Measurements from ENCODE around the gene SMIM41. TPM values are rescaled to one million over a fixed set of nuclear protein-coding genes. Genes with fewer than 3 reads are reported as not detected.

The SMIM41 gene
- total RNA-seq, 1 donor: 0.42 TPM

DNA sequence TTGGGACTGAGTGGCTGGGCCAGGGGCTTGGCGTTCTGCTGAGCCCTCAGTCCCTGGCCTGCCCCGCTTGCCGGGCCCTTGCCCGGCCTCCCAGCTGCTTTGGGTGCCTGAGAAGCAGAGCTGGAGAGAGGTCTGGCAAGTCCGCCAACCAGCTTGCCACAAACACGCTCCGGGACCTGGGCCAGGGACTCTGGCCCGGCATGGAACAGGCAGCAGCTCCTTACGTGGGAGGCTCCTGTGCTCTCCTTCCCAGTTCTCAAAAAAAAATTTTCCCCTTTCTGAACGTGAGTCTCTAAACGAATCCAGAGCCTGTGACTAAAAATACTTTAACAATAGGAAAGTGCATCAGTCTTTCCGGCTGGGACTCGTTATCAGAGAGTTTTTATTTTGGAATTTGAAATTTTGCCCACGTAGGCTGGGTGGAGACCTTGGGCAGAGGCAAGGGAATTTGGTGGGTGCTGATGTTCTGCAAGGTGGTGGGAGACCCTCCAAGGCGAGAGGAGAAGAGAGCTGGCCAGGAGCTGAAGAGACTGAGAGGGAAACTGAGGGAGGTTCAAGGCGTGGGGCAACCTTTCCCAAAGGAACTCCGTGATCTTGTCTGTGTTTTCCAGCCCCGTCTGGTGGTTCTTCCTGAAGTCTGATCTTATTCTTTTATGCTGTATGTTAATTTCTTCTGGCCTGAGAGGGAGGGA, 35.1 kb upstream of the SMIM41 start:
- H3K4me1 ChIP-seq (ENCODE audit: insufficient read depth, low read length): peaks cover 32% of the 10 kb centered on the region
- no peak overlapping the region for H3K4me3 ChIP-seq (ENCODE audit: low read length)
- no peaks in the 10 kb centered on the region for H3K27me3 ChIP-seq (ENCODE audit: insufficient read depth, low read length)
- H3K9me3 ChIP-seq (ENCODE audit: low read depth, low read length): no peaks in the 10 kb centered on the region

DNA sequence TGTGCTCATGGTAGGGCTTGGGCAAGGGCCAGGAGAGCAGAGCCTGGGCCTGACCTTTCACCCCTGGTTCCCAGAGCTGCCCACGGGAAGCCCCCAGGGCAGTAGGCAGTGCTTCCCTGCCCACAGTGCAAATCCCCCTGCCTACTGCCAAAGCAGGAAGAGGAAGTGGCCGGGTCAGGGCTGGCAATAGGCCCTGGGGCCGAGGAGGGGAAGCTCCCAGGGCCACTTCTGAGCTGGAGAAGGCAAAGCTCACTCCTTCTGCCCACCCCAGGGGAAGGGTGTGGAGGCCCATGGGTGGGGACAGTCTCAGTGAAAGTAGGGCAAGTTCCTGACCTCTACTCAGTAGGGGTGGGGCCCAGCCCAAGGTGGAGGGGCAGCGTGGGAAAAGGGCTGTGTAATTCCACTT, 33.7 kb upstream of the SMIM41 start:
- Histone ChIP-seq H3K4me3 (ENCODE audit: low read length) (no peak overlapping the region), H3K4me1 (ENCODE audit: insufficient read depth, low read length) (peaks cover 44% of the 10 kb centered on the region), H3K9me3 (ENCODE audit: low read depth, low read length) (no peaks in the 10 kb centered on the region), H3K27me3 (ENCODE audit: insufficient read depth, low read length) (no peaks in the 10 kb centered on the region)

DNA sequence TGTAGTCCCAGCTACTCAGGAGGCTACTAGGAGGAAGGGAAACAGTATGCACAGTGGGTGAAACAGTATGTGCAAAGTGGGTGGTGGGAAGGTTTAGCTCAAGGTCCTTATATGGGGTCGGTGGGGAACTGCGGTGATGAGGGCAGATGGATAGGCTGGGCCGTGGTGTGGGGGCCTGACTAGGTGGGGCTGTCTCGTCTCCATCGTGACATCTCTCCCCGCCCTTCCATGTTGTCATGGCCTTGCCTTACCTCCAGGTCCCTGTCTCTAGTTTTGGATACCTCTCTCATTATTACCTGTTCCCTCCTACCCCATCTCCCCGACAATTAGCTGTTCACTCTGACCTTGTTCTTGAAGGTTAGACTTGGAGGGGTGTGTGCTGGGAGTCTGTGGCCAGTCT, 32.6 kb upstream of the SMIM41 start:
- Histone ChIP-seq H3K9me3 (ENCODE audit: low read depth, low read length) (no peaks in the 10 kb centered on the region), H3K4me1 (ENCODE audit: insufficient read depth, low read length) (peaks cover 46% of the 10 kb centered on the region), H3K27me3 (ENCODE audit: insufficient read depth, low read length) (no peaks in the 10 kb centered on the region), H3K4me3 (ENCODE audit: low read length) (no peak overlapping the region)

DNA sequence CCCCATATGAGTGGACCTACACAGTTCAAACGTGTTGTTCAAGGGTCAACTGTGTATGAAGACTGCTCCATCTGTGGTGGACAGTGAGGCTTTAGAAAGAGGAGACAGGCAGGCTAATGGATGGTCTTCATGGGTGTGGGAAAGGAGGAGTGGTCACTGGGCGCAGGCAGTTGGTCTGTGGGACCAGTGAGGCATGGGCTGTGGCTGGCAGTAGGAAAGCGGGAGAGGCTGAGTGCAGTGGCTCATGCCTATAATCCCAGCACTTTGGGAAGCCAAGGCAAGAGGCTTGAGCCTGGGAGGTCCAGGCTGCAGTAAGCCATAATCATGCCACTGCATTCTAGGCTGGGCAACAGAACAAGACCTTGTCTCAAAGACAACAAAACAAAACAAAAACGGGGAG, 30.2 kb upstream of the SMIM41 start:
- Histone ChIP-seq H3K4me3 (ENCODE audit: low read length) (no peak overlapping the region), H3K4me1 (ENCODE audit: insufficient read depth, low read length) (peaks cover 44% of the 10 kb centered on the region), H3K27me3 (ENCODE audit: insufficient read depth, low read length) (no peaks in the 10 kb centered on the region), H3K9me3 (ENCODE audit: low read depth, low read length) (no peaks in the 10 kb centered on the region)

DNA sequence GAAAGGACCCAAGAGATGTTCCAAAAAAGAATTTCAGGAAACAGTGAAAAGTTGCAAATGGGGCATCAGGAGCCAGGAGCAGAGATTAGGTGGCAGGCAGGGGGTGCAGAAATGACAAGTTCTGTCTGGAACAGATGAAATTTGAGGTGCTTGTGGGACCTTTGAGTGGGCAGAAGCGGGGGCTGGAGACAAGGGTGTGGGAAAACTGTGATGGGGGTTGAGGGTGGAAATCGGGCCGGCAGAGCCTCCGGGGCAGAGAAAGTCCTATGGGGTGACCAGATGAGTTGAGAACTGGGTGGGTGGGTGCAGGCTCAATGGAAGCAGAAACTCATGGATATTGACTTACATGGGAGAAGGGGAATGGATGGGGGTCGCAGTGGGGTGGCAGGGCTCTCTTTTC, 29.8 kb upstream of the SMIM41 start:
- Histone ChIP-seq H3K27me3 (ENCODE audit: insufficient read depth, low read length) (no peaks in the 10 kb centered on the region), H3K9me3 (ENCODE audit: low read depth, low read length) (no peaks in the 10 kb centered on the region), H3K4me3 (ENCODE audit: low read length) (no peak overlapping the region), H3K4me1 (ENCODE audit: insufficient read depth, low read length) (peaks cover 44% of the 10 kb centered on the region)

DNA sequence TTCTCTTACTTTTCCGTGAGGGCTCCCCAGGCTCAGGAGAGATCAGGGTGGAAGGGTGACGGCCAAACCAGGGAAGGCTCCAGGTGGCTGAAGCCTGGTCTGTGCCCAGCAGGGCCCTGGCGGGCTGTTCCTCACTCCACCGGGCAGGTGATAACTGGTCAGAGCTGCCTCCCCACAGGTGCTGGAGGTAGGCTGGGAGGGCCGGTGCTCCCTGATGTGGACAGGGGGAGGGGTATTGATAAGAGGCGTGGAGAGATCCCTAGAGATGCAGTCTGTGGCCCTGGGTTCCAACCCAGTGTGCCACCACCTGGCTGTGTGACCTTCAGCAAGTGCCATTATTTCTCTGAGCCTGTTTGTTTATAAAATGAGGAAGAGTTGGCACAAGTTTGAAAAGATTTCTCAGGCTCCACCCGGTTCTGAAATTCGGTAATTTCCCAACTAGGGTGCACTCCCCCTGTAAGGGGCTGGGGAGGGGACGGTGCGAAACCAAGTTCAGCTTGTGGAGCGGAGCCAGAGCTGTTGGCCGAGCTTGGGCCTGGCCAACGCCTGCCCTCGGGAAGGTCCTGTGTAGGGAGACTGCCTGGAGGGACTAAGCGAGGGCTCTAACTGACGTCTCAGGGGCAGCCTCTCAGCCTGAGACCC, 29.3 kb upstream of the SMIM41 start:
- no peaks in the 10 kb centered on the region for H3K27me3 ChIP-seq (ENCODE audit: insufficient read depth, low read length)
- peak overlapping the region; percentile 57 for H3K4me3 ChIP-seq (ENCODE audit: low read length)

DNA sequence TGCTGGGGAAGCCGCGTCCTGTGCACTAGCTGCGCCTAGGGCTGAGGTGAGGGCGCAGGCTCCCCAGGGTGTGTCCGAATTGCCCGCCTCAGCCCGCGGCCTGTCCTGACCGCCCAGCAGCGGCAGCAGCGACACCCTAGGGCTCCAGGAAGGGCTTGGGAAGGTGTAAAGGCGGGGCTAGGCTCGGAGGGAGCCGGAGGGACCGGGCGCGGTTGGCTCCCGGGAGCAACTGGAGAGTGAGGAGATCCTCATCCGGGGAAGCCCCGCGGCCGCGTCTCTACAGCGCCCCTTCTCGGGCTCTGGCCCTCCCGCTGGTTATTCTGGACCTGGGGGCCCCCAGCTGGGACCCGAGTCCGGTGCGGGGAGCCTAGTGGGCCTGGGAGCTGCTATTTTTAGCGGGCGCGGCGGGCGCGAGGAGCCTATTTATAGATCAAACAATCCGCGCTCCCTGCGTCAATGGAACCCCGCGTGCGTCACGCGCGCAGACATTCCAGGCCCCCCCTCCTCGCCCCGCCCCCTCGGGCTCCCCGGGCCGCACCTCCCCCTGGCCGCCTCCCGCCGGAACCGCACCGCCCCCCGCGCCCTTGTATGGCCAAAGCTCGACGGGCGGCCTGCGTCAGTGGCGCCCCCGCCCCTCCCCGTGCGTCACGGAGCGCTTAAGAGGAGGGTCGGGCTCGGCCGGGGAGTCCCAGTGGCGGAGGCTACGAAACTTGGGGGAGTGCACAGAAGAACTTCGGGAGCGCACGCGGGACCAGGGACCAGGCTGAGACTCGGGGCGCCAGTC, 28.6 kb upstream of the SMIM41 start, which contains the start of gene NR4A1:
TSS of gene NR4A1 (plus strand) at position 685 of the 784 bp plus-strand sequence. CDS start 2,887 bp downstream, outside the sequence.
- H3K4me1 ChIP-seq (ENCODE audit: insufficient read depth, low read length): peaks cover 35% of the 10 kb centered on the region
- H3K4me3 ChIP-seq (ENCODE audit: low read length): peak within 1 kb of the TSS; percentile 57
- H3K27me3 ChIP-seq (ENCODE audit: insufficient read depth, low read length): no peaks in the 10 kb centered on the region
- H3K9me3 ChIP-seq (ENCODE audit: low read depth, low read length): no peaks in the 10 kb centered on the region

More for the DNA sequence above, 29.3 kb upstream of the SMIM41 start:
- Histone ChIP-seq H3K4me1 (ENCODE audit: insufficient read depth, low read length) (peaks cover 42% of the 10 kb centered on the region), H3K9me3 (ENCODE audit: low read depth, low read length) (no peaks in the 10 kb centered on the region)

DNA sequence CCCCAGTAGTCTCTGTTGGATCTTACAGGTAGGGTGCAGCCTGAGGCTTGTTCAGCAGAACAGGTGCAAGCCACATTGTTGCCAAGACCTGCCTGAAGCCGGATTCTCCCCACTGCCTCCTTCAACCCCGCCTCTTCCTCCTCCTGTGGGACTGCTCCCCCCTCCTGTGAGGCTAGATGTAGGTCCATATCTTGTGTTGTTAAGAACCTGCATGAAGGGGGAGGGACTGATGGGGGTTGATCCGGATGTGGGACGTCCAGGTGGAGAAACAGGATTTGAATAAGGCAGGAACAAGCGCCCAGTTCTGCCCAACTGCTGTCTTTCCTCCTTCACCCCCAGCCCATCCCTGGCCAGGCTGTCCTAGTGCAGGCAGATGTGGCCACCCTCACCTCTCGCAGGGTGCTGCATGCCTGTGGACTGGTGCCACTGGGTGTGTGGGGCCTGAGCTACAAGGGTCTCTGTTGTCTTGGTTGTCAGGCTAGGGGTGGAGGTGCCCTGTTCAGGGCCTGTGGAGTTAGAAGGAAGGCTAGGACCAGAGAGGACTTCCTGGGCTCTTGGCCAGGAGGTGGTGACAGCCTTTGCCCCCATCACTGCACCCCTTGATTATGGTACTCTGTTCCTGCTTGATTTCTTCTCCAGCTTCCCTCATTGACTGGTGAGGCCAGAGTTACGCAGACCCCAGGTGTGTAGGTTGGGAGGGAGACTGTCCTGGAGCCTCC, 26.9 kb upstream of the SMIM41 start:
- Histone ChIP-seq H3K27me3 (ENCODE audit: insufficient read depth, low read length) (no peaks in the 10 kb centered on the region), H3K9me3 (ENCODE audit: low read depth, low read length) (no peaks in the 10 kb centered on the region), H3K4me3 (ENCODE audit: low read length) (peak overlapping the region; percentile 49), H3K4me1 (ENCODE audit: insufficient read depth, low read length) (peaks cover 30% of the 10 kb centered on the region)

DNA sequence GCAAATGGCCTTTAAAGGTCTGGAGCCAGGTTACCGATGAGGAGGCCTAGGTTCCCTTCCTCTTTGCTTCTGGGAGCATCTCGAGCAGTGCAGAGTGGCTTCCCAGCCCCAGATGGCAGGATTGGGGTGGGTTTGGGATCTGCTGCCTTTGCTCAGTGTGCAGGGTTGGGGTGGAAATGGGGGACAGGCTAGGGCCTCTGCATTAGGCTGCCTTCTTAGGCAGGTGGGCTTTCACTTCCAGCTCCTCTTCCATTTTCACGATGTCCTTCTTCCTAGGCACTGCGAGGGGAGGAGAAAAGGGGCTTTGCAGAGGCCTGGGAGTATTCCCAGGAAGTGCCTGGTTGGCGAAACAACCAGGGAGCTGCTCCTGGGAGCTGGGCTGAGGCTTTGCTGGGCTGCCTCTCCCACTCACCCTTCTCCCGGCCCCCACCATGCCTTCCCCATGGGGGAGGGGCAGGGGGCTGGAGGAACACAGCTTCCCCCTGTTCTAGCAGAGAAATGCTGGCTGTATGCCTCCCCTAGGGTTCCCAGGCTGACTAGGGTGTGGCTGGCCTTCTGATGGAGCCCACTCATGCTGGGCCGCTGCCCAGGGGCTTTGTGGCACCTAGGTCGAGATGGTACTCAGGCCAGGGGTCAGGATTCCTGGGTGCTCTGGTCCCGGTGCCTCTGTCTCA, 25.8 kb upstream of the SMIM41 start:
- Histone ChIP-seq H3K4me3 (ENCODE audit: low read length) (no peak overlapping the region), H3K9me3 (ENCODE audit: low read depth, low read length) (no peaks in the 10 kb centered on the region), H3K4me1 (ENCODE audit: insufficient read depth, low read length) (peaks cover 30% of the 10 kb centered on the region), H3K27me3 (ENCODE audit: insufficient read depth, low read length) (no peaks in the 10 kb centered on the region)

DNA sequence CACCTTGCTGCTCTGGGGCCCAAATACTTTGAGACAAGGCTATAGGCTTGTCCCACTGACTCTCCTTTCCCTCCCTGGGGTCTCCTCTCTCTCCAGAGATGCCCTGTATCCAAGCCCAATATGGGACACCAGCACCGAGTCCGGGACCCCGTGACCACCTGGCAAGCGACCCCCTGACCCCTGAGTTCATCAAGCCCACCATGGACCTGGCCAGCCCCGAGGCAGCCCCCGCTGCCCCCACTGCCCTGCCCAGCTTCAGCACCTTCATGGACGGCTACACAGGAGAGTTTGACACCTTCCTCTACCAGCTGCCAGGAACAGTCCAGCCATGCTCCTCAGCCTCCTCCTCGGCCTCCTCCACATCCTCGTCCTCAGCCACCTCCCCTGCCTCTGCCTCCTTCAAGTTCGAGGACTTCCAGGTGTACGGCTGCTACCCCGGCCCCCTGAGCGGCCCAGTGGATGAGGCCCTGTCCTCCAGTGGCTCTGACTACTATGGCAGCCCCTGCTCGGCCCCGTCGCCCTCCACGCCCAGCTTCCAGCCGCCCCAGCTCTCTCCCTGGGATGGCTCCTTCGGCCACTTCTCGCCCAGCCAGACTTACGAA, 25.2 kb upstream of the SMIM41 start:
- H3K4me1 ChIP-seq (ENCODE audit: insufficient read depth, low read length): peaks cover 30% of the 10 kb centered on the region
- H3K4me3 ChIP-seq (ENCODE audit: low read length): no peak overlapping the region
- H3K27me3 ChIP-seq (ENCODE audit: insufficient read depth, low read length): no peaks in the 10 kb centered on the region
- no peaks in the 10 kb centered on the region for H3K9me3 ChIP-seq (ENCODE audit: low read depth, low read length)

DNA sequence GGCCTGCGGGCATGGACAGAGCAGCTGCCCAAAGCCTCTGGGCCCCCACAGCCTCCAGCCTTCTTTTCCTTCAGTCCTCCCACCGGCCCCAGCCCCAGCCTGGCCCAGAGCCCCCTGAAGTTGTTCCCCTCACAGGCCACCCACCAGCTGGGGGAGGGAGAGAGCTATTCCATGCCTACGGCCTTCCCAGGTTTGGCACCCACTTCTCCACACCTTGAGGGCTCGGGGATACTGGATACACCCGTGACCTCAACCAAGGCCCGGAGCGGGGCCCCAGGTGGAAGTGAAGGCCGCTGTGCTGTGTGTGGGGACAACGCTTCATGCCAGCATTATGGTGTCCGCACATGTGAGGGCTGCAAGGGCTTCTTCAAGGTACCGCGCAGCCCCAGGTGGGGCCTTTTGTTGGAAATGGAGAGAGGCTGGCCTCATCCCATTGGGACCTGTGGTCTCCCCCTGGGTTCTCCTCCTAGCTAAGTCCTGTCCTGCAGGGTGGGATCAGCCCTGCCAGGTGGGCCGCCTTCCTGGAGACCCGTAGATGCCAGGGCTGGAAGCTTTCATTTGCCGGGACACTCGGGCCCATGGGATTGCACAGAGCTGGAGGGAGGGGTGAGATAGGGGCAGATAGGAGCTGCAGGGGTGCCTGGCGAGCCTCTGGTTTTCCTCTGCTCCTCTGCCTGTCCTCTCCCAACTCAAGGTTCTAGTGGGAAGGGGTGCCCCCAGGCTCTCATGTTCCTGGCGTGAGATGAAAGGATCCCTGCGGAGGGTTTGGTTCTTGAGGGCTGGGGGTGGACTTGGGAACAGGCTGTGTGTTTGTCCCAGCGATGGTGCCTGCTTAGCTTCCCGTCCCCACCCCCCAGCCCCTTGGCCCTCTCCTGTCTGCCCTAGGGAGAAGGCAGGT, 24.4 kb upstream of the SMIM41 start:
- Histone ChIP-seq H3K27me3 (ENCODE audit: insufficient read depth, low read length) (no peaks in the 10 kb centered on the region), H3K9me3 (ENCODE audit: low read depth, low read length) (no peaks in the 10 kb centered on the region), H3K4me1 (ENCODE audit: insufficient read depth, low read length) (peaks cover 25% of the 10 kb centered on the region), H3K4me3 (ENCODE audit: low read length) (no peak overlapping the region)

DNA sequence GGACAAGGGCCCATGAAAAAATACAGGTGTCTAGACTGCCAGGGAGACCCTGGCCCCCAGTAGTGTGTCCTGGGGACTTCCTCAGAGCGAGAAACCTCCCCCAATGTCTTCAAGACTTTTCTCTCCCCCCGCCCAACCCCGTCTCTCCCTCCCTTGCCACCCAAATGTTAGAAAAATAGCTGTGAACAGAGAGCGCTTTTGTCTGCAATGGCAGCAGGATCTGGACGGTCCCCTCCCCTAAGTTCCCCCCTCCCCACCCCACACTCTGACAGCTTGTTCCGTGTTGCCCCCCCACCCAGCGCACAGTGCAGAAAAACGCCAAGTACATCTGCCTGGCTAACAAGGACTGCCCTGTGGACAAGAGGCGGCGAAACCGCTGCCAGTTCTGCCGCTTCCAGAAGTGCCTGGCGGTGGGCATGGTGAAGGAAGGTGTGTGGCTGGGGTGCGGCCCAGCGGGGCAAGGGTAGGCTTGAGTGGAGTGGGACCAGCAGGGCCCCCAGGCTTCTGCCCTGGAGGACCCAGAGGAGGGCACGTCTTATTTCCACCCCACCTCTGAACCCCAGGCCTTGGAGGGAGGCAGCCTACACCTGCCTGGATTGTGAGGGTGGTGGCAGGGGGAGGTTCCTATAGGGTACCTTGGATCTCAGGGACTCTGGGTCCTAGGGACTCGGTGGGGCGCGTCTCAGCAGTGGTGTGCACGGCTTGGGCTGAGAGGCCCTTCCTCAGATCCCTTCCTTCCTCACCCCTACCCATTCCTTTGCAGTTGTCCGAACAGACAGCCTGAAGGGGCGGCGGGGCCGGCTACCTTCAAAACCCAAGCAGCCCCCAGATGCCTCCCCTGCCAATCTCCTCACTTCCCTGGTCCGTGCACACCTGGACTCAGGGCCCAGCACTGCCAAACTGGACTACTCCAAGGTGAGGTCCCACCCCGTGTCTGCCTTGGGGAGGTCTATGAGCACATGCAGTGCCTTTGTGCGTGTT, 23.5 kb upstream of the SMIM41 start:
- Histone ChIP-seq H3K4me1 (ENCODE audit: insufficient read depth, low read length) (peaks cover 17% of the 10 kb centered on the region), H3K27me3 (ENCODE audit: insufficient read depth, low read length) (no peaks in the 10 kb centered on the region), H3K9me3 (ENCODE audit: low read depth, low read length) (no peaks in the 10 kb centered on the region), H3K4me3 (ENCODE audit: low read length) (no peak overlapping the region)
